HEK293 (cell line): ENCODE measurements around the gene RARRES2.

Experiments
- BCL11B ChIP-seq: fragments of 450-650 bp; formaldehyde crosslinking; IDR thresholded peaks from 2 replicates; pipeline ENCODE4 v1.5.1; 2016; ENCODE audit warnings: low read depth, missing biosample characterization, missing genetic modification characterization
- BCL6B ChIP-seq: fragments of 450-650 bp; formaldehyde crosslinking; IDR thresholded peaks from 2 replicates; pipeline ENCODE4 v1.5.1; 2017; ENCODE audit warnings: missing biosample characterization, missing genetic modification characterization
- HOXC10 ChIP-seq: sonication (generic); formaldehyde crosslinking; IDR thresholded peaks from 2 replicates; pipeline ENCODE4 v1.8.1; 2023; ENCODE audit warnings: mild to moderate bottlenecking, missing genetic modification reagents
- OSR2 ChIP-seq: fragments of 450-650 bp; formaldehyde crosslinking; IDR thresholded peaks from 2 replicates; pipeline ENCODE4 v1.5.1; 2016; ENCODE audit warnings: missing biosample characterization, missing genetic modification characterization
- PRDM6 ChIP-seq: fragments of 450-650 bp; formaldehyde crosslinking; IDR thresholded peaks from 2 replicates; pipeline ENCODE4 v1.5.1; 2017; ENCODE audit warnings: missing biosample characterization, missing genetic modification characterization
- REST ChIP-seq: fragments of 450-650 bp; formaldehyde crosslinking; IDR thresholded peaks from 2 replicates; pipeline ENCODE4 v1.5.1; 2016; ENCODE audit warnings: missing biosample characterization, missing genetic modification characterization
- SETDB1 ChIP-seq: IDR thresholded peaks from one replicate; pipeline ENCODE4 v1.6.1; 2017; ENCODE audit warnings: mild to moderate bottlenecking, low read length, moderate library complexity, mixed read lengths; ENCODE audit not compliant: insufficient read length
- TRIM28 ChIP-seq: IDR thresholded peaks from 2 replicates; pipeline ENCODE4 v1.6.1; 2011; ENCODE audit warnings: low read length, control low read depth, borderline replicate concordance
- YY2 ChIP-seq: fragments of 450-650 bp; formaldehyde crosslinking; IDR thresholded peaks from 2 replicates; pipeline ENCODE4 v1.5.1; 2016; ENCODE audit warnings: missing biosample characterization, missing genetic modification characterization
- ZBTB1 ChIP-seq: fragments of 450-650 bp; formaldehyde crosslinking; IDR thresholded peaks from 2 replicates; pipeline ENCODE4 v1.5.1; 2016; ENCODE audit warnings: missing biosample characterization, missing genetic modification characterization
- ZBTB10 ChIP-seq: fragments of 450-650 bp; formaldehyde crosslinking; IDR thresholded peaks from 2 replicates; pipeline ENCODE4 v1.5.1; 2016; ENCODE audit warnings: missing biosample characterization, missing genetic modification characterization
- ZBTB17 ChIP-seq: fragments of 450-650 bp; formaldehyde crosslinking; IDR thresholded peaks from 2 replicates; pipeline ENCODE4 v1.5.1; 2016; ENCODE audit warnings: missing biosample characterization, missing genetic modification characterization
- ZNF223 ChIP-seq: fragments of 450-650 bp; formaldehyde crosslinking; IDR thresholded peaks from 2 replicates; pipeline ENCODE4 v1.5.1; 2016; ENCODE audit warnings: missing biosample characterization, missing genetic modification characterization
- ZNF239 ChIP-seq: fragments of 450-650 bp; formaldehyde crosslinking; IDR thresholded peaks from 2 replicates; pipeline ENCODE4 v1.5.1; 2016; ENCODE audit warnings: missing biosample characterization, missing genetic modification characterization
- ZNF248 ChIP-seq: fragments of 450-650 bp; formaldehyde crosslinking; IDR thresholded peaks from 2 replicates; pipeline ENCODE4 v1.5.1; 2017; ENCODE audit warnings: missing biosample characterization, missing genetic modification characterization
- ZNF362 ChIP-seq: fragments of 450-650 bp; formaldehyde crosslinking; IDR thresholded peaks from 2 replicates; pipeline ENCODE4 v1.5.1; 2016; ENCODE audit warnings: missing biosample characterization, missing genetic modification characterization
- ZNF488 ChIP-seq: fragments of 450-650 bp; formaldehyde crosslinking; IDR thresholded peaks from 2 replicates; pipeline ENCODE4 v1.5.1; 2016; ENCODE audit warnings: missing biosample characterization, missing genetic modification characterization
- ZNF521 ChIP-seq: fragments of 450-650 bp; formaldehyde crosslinking; IDR thresholded peaks from 2 replicates; pipeline ENCODE4 v1.5.1; 2017; ENCODE audit warnings: missing biosample characterization, mild to moderate bottlenecking, missing genetic modification characterization
- ZNF549 ChIP-seq: fragments of 450-650 bp; IDR thresholded peaks from 2 replicates; pipeline ENCODE4 v1.5.1; 2018; ENCODE audit warnings: missing biosample characterization, missing genetic modification characterization, mild to moderate bottlenecking, inconsistent platforms, moderate library complexity
- ZNF623 ChIP-seq: fragments of 450-650 bp; formaldehyde crosslinking; IDR thresholded peaks from 2 replicates; pipeline ENCODE4 v1.5.1; 2016; ENCODE audit warnings: missing biosample characterization, missing genetic modification characterization
- ZNF626 ChIP-seq: fragments of 450-650 bp; sonication (Bioruptor Pico); formaldehyde crosslinking; IDR thresholded peaks from 2 replicates; pipeline ENCODE4 v1.5.1; 2018; ENCODE audit warnings: missing biosample characterization, missing genetic modification characterization, inconsistent platforms
- ZNF777 ChIP-seq: fragments of 450-650 bp; formaldehyde crosslinking; IDR thresholded peaks from 2 replicates; pipeline ENCODE4 v1.5.1; 2017; ENCODE audit warnings: missing biosample characterization, missing genetic modification characterization, borderline replicate concordance
- ZNF830 ChIP-seq: fragments of 450-650 bp; IDR thresholded peaks from 2 replicates; pipeline ENCODE4 v1.5.0; 2018; ENCODE audit warnings: missing biosample characterization, missing genetic modification characterization, low read depth, mild to moderate bottlenecking, moderate library complexity
- ZNF837 ChIP-seq: fragments of 450-650 bp; formaldehyde crosslinking; IDR thresholded peaks from 2 replicates; pipeline ENCODE4 v1.5.1; 2016; ENCODE audit warnings: missing biosample characterization, missing genetic modification characterization
- ZSCAN23 ChIP-seq: fragments of 450-650 bp; formaldehyde crosslinking; IDR thresholded peaks from 2 replicates; pipeline ENCODE4 v1.5.1; 2016; ENCODE audit warnings: missing biosample characterization, missing genetic modification characterization

Gene RARRES2

GRCh38 chr7:150322833-150323681, 18.4 kb downstream of the RARRES2 start, which contains the start of the genes ACTR3C and LRRC61 (continued):
- TF ChIP-seq BCL6B (tag by site-specific recombination) (no peak), TRIM28 (no peak), SETDB1 (no peak), HOXC10 (CRISPR knock-in tag) (0 out of 2 replicates have a peak, but pooled peaks have one; percentile 61), ZNF362 (tag by site-specific recombination) (no peak), ZNF830 (tag by site-specific recombination) (no peak), ZNF521 (no peak), ZNF223 (tag by site-specific recombination) (no peak), ZSCAN23 (no peak), ZNF777 (tag by site-specific recombination) (no peak), ZNF239 (tag by site-specific recombination) (no peak), ZNF549 (no peak), YY2 (no peak), REST (no peak; the same call in 1 of the 2 replicates), ZNF837 (tag by site-specific recombination) (no peak), ZNF248 (no peak), ZNF626 (tag by site-specific recombination) (no peak), ZNF623 (no peak), ZBTB10 (tag by site-specific recombination) (no peak), PRDM6 (tag by site-specific recombination) (no peak), OSR2 (tag by site-specific recombination) (no peak), ZNF488 (tag by site-specific recombination) (no peak), BCL11B (tag by site-specific recombination) (0 out of 2 replicates have a peak, but pooled peaks have one; percentile 65), ZBTB1 (tag by site-specific recombination) (no peak), ZBTB17 (peak; percentile 88)
